CD4-positive, alpha-beta memory T cell (primary cell): ENCODE measurements around the gene IRAK3. TPM values are rescaled to one million over a fixed set of nuclear protein-coding genes. Genes with fewer than 3 reads are reported as not detected.

Experiments
- CTCF ChIA-PET: fragments of 350-600 bp; sonication (Branson Sonifier 250); formaldehyde crosslinking; loops from one replicate; lab custom pipeline; 2021; ENCODE audit warnings: inconsistent platforms; ENCODE audit not compliant: partially characterized antibody; lab: Charles Lee
- POLR2A ChIA-PET: fragments of 350-600 bp; sonication (Branson Sonifier 250); formaldehyde crosslinking; loops from one replicate; lab custom pipeline; 2021; ENCODE audit not compliant: partially characterized antibody; lab: Charles Lee
- DNase-seq, 5 donors: peaks; one replicate each; pipeline versions ENCODE4 v3.0.0 to v3.0.0-alpha.2; 2020 to 2022; ENCODE audit warnings: mixed read lengths in 1 of 5
- H3K27ac ChIP-seq: one replicate; pipeline ENCODE4 v1.7.0; 2013; ENCODE audit warnings: low read depth, low read length
- H3K27me3 ChIP-seq: 2 replicates; pipeline ENCODE4 v1.7.0; 2013; ENCODE audit warnings: mild to moderate bottlenecking, low read length, moderate library complexity; ENCODE audit not compliant: insufficient read depth
- H3K36me3 ChIP-seq: 2 replicates; pipeline ENCODE4 v1.7.0; 2013; ENCODE audit warnings: mild to moderate bottlenecking, low read length, moderate library complexity; ENCODE audit not compliant: insufficient read depth
- H3K4me1 ChIP-seq: 2 replicates; pipeline ENCODE4 v1.7.0; 2013; ENCODE audit warnings: mild to moderate bottlenecking, low read length, moderate library complexity; ENCODE audit not compliant: insufficient read depth
- H3K4me3 ChIP-seq, 2 donors: one replicate each; pipeline ENCODE4 v1.7.0; 2013; ENCODE audit warnings: low read length in 2 of 2, mild to moderate bottlenecking in 1 of 2
- H3K9me3 ChIP-seq, 2 donors: one replicate each; pipeline ENCODE4 v1.7.0; 2013; ENCODE audit warnings: low read length in 2 of 2, control low read depth in 1 of 2; ENCODE audit not compliant: control insufficient read depth in 1 of 2
- H3K27ac Mint-ChIP-seq, 7 donors: one replicate each; pipeline ENCODE4 v1.8.0; 2020 to 2021; ENCODE audit warnings: mixed read lengths in 7 of 7, mild to moderate bottlenecking in 6 of 7, inconsistent platforms in 3 of 7, moderate library complexity in 3 of 7
- H3K27me3 Mint-ChIP-seq, 2 donors: one replicate each; pipeline ENCODE4 v1.8.0; 2020 to 2021; ENCODE audit warnings: mixed read lengths in 2 of 2
- H3K36me3 Mint-ChIP-seq, 2 donors: one replicate each; pipeline ENCODE4 v1.8.0; 2020 to 2021; ENCODE audit warnings: mixed read lengths in 2 of 2, inconsistent platforms in 1 of 2, mild to moderate bottlenecking in 1 of 2
- H3K4me1 Mint-ChIP-seq, 4 donors: one replicate each; pipeline ENCODE4 v1.8.0; 2020 to 2021; ENCODE audit warnings: mixed read lengths in 4 of 4, mild to moderate bottlenecking in 1 of 4
- H3K4me3 Mint-ChIP-seq, 8 donors: one replicate each; pipeline ENCODE4 v1.8.0; 2020 to 2021; ENCODE audit warnings: mixed read lengths in 8 of 8, mild to moderate bottlenecking in 7 of 8, moderate library complexity in 6 of 8, inconsistent platforms in 3 of 8
- H3K9me3 Mint-ChIP-seq, 8 donors: one replicate each; pipeline ENCODE4 v1.8.0; 2020 to 2021; ENCODE audit warnings: mixed read lengths in 8 of 8, mild to moderate bottlenecking in 5 of 8, inconsistent platforms in 3 of 8, moderate library complexity in 1 of 8
- intact Hi-C: fragments of 100-400 bp; cut with micrococcal nuclease; formaldehyde crosslinking; loops from one replicate; pipeline ENCODE4 v1.15.1; 2023
- polyA plus RNA-seq, 2 donors: library from polyadenylated mRNA; unstranded; fragments of 300-500 nt; fragmentation: Illumina TruSeq; gene quantifications; one replicate each; pipeline ENCODE4 v1.2.3, GENCODE V29; 2021
- total RNA-seq, 2 experiments: library from RNA; stranded (reverse); gene quantifications; one replicate each; pipeline ENCODE4 v1.2.3, GENCODE V29; 2021

Gene IRAK3
- total and polyA plus RNA-seq, 4 experiments from 2014 or later, result 0.14 to 0.47 (median 0.44) TPM; not detected in 1

DNA sequence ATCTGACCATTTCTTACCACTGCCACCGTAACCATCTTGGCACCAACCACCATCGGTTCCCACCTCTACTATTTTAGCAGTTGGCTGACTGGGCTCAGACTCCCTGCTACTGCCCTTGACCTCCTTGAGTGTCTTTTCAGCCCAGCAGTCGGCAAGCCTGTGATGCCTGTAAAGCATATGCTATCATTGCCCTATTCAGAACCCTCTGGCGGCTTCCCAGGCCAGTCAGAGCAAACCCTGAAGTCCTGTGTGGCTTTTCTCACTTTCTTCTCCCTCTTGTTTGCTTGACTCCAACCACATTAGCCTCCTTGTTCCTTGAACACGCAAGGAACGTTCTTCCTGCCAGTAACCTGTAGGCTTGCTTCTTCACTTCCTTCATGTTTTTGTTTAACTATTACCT, 6.2 kb downstream of the IRAK3 start:
- CTCF ChIA-PET, result no interaction called here
- Histone ChIP-seq H3K4me3 (no peak overlapping the region), H3K4me1 (no peaks in the 10 kb centered on the region), H3K9me3 (peaks cover 0 to 3% of the 10 kb centered on the region in 2 donors), H3K36me3 (no peaks in the 10 kb centered on the region), H3K27me3 (no peaks in the 10 kb centered on the region), H3K27ac (no peak overlapping the region)
- POLR2A ChIA-PET, result no interaction called here
- Mint-ChIP-seq H3K4me3 (no peak overlapping the region), H3K27ac (no peak overlapping the region), H3K4me1 (peaks cover 0 to 5% (median 0%) of the 10 kb centered on the region in 4 donors), H3K36me3 (no peaks in the 10 kb centered on the region), H3K27me3 (peaks cover 33 to 34% of the 10 kb centered on the region in 2 donors), H3K9me3 (peaks cover 0 to 5% (median 1%) of the 10 kb centered on the region in 8 donors)
- intact Hi-C loops, result no loop called here
- no peak for DNase-seq

DNA sequence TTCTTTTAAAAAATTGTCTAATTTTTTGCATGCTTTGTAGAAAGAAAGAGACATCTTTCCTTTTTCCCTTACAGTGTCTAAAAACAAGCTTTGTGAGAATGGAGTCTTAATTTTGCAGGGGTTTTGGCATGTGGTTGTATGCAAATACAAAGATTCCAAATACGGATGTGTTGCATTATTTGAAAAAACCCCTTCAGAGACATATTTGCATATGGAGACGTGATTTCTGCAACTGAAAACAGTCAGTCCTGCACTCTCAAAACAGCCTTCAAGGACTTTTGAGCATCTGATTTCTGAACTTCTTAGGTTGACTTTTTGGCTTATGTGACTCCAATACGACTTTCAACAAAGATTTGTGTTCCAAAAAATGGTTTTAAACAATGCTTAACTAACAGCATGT, 7.8 kb downstream of the IRAK3 start:
- H3K27ac Mint-ChIP-seq, result no peak overlapping the region
- H3K4me1 Mint-ChIP-seq, result no peaks in the 10 kb centered on the region
- Histone ChIP-seq H3K9me3 (peaks cover 0 to 4% of the 10 kb centered on the region in 2 donors), H3K27ac (no peak overlapping the region), H3K4me3 (no peak overlapping the region), H3K4me1 (no peaks in the 10 kb centered on the region), H3K36me3 (no peaks in the 10 kb centered on the region), H3K27me3 (no peaks in the 10 kb centered on the region)
- ChIA-PET POLR2A (interaction anchor here (1.6 kb wide), 1 partner anchor 38 kb away, joined by 3 read pairs; no protein-coding TSS in a partner anchor), CTCF (no interaction called here)
- peaks cover 21 to 22% of the 10 kb centered on the region in 2 donors for H3K27me3 Mint-ChIP-seq
- H3K4me3 Mint-ChIP-seq, result no peak overlapping the region
- H3K9me3 Mint-ChIP-seq, result peaks cover 0 to 11% (median 4%) of the 10 kb centered on the region in 8 donors
- H3K36me3 Mint-ChIP-seq, result no peaks in the 10 kb centered on the region
- intact Hi-C loops, result no loop called here
- DNase-seq, result no peak

DNA sequence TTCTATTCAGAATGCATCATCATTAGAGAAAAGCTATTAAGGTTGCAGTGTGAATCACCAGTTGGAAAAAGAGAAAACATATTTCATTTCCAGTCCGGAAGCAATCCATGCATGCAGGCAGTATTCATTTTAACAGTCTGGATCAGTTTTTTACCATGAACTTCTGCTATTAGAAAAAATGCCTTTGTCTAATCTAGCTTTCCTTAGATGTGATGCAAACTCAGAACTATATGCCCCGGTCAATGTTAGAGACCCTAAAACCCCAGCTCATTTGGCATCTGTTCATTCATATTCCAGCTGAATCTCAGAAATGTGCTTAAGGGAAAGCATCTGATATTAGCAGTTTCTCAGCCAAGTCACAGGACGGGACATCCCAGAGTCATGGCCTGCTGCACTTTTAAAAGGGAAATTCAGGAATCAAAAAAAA, 8.5 kb downstream of the IRAK3 start:
- peaks cover 0 to 4% of the 10 kb centered on the region in 2 donors for H3K9me3 ChIP-seq
- H3K27me3 ChIP-seq, result no peaks in the 10 kb centered on the region
- no peak overlapping the region for H3K27ac ChIP-seq
- intact Hi-C loops, result no loop called here
- ChIA-PET CTCF (interaction anchor here (1.0 to 1.7 kb wide), 2 partner anchors 9 to 28 kb away, joined by 3 to 7 read pairs; partner anchors contain the start of genes IRAK3 and TMBIM4), POLR2A (interaction anchor here (1.6 kb wide), 1 partner anchor 37 kb away, joined by 3 read pairs; no protein-coding TSS in a partner anchor)
- Mint-ChIP-seq H3K27ac (no peak overlapping the region), H3K4me3 (no peak overlapping the region), H3K27me3 (peaks cover 21 to 23% of the 10 kb centered on the region in 2 donors), H3K36me3 (no peaks in the 10 kb centered on the region), H3K9me3 (peaks cover 0 to 11% (median 4%) of the 10 kb centered on the region in 8 donors), H3K4me1 (no peaks in the 10 kb centered on the region)
- H3K4me1 ChIP-seq, result no peaks in the 10 kb centered on the region
- H3K4me3 ChIP-seq, result no peak overlapping the region
- no peak for DNase-seq
- H3K36me3 ChIP-seq, result no peaks in the 10 kb centered on the region

DNA sequence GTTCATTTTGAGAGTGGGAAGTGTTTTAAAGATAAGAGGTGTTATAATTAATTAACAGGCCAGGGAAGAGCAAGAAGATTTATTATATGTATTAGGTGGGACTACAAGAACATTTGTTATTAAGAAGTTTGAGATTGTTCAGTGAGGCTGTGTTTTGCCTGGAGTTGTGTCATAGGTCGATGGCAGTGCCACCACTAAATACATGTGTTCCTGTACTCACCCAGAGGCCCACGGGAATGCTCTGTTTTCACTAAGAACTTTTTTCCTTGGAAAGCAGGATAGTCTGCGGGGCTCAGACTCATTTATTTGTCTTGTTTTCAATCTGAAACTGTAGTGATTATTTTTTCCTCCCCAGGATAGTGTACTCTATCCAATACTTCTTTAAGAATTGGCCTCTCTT, 10.1 kb downstream of the IRAK3 start:
- no peak overlapping the region for H3K4me3 Mint-ChIP-seq
- no peak overlapping the region for H3K27ac ChIP-seq
- intact Hi-C loops, result no loop called here

DNA sequence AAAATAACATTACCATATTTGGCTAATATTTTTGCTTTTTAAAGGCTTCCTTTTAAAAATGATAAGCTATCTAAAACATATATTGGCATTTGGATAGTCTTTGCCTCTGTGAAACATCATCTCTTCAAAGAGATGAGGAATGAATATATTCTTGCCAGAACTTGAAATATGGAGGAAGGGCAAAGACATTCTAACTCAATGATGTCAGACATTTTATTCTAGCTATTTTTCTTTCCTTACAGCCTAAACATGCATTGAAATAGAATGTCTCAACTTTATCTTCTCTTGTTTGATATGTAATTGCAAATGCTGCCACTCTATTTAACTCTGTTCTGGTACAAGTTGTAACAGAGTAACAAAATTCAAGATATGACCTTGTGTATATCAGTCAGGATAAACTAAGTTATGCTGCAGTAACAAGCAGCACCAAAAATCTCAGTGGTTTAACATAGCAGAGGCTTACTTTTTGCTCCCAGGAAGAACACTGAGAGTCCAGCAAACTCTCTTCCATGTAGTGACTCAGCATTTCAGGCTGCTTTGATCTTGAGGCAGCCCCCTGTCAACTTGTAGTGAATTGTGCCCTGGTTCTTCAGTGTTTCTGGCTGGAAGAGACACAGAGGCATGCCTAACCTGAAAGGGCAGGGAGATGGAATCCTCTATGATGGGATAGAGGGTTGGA, 11.0 kb downstream of the IRAK3 start:
- intact Hi-C loops, result no loop called here
- peaks cover 16 to 17% of the 10 kb centered on the region in 2 donors for H3K27me3 Mint-ChIP-seq
- DNase-seq, result no peak
- H3K27ac Mint-ChIP-seq, result no peak overlapping the region
- no peaks in the 10 kb centered on the region for H3K36me3 Mint-ChIP-seq
- H3K9me3 Mint-ChIP-seq, result peaks cover 0 to 11% (median 4%) of the 10 kb centered on the region in 8 donors
- Histone ChIP-seq H3K9me3 (peaks cover 0 to 4% of the 10 kb centered on the region in 2 donors), H3K27me3 (no peaks in the 10 kb centered on the region), H3K27ac (no peak overlapping the region), H3K4me1 (no peaks in the 10 kb centered on the region), H3K4me3 (no peak overlapping the region), H3K36me3 (no peaks in the 10 kb centered on the region)
- POLR2A ChIA-PET, result no interaction called here
- H3K4me3 Mint-ChIP-seq, result no peak overlapping the region
- CTCF ChIA-PET, result interaction anchor here (1.0 to 1.2 kb wide), 2 partner anchors 9 to 13 kb away, joined by 3 read pairs; no protein-coding TSS in a partner anchor
- H3K4me1 Mint-ChIP-seq, result peaks cover 5 to 13% (median 7%) of the 10 kb centered on the region in 4 donors

More for the DNA sequence above, 10.1 kb downstream of the IRAK3 start:
- H3K9me3 Mint-ChIP-seq, result peaks cover 0 to 11% (median 4%) of the 10 kb centered on the region in 8 donors
- CTCF ChIA-PET, result interaction anchor here (1.0 to 1.2 kb wide), 2 partner anchors 10 to 12 kb away, joined by 3 read pairs; no protein-coding TSS in a partner anchor
- POLR2A ChIA-PET, result no interaction called here
- Histone ChIP-seq H3K4me1 (no peaks in the 10 kb centered on the region), H3K4me3 (no peak overlapping the region), H3K27me3 (no peaks in the 10 kb centered on the region), H3K9me3 (peaks cover 0 to 4% of the 10 kb centered on the region in 2 donors), H3K36me3 (no peaks in the 10 kb centered on the region)
- peaks cover 2 to 9% (median 6%) of the 10 kb centered on the region in 4 donors for H3K4me1 Mint-ChIP-seq
- peaks cover 19 to 21% of the 10 kb centered on the region in 2 donors for H3K27me3 Mint-ChIP-seq
- H3K27ac Mint-ChIP-seq, result no peak overlapping the region
- no peak for DNase-seq
- no peaks in the 10 kb centered on the region for H3K36me3 Mint-ChIP-seq

DNA sequence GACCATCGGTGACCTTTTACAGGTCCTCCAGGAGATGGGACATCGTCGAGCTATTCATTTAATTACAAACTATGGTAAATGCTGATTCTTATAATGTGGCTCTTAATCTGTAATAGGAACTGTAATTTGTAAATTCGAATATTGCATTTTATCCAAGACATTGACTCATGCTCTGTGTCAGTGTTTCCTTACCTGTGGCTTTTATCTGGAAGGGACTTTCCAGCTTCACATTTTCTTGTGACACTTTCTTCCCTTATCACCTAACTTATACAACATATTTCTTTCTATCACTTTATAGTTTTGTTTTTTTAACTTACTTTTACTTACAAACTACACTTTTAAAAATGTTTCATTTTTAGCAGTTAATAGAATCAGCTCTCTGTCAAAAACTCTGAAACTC, 14.8 kb downstream of the IRAK3 start:
- Mint-ChIP-seq H3K27ac (peak overlapping the region in 1 of 7 donors; percentile 24), H3K4me3 (peak overlapping the region in 1 of 8 donors; percentile 9), H3K9me3 (peaks cover 0 to 11% (median 3%) of the 10 kb centered on the region in 8 donors), H3K36me3 (no peaks in the 10 kb centered on the region), H3K27me3 (peaks cover 6 to 14% of the 10 kb centered on the region in 2 donors), H3K4me1 (peaks cover 5 to 13% (median 7%) of the 10 kb centered on the region in 4 donors)
- Histone ChIP-seq H3K9me3 (peaks cover 0 to 4% of the 10 kb centered on the region in 2 donors), H3K36me3 (no peaks in the 10 kb centered on the region), H3K4me3 (no peak overlapping the region), H3K27me3 (no peaks in the 10 kb centered on the region), H3K27ac (no peak overlapping the region), H3K4me1 (no peaks in the 10 kb centered on the region)
- intact Hi-C loops, result no loop called here
- ChIA-PET CTCF (no interaction called here), POLR2A (no interaction called here)
- peak in 2 of 5 donors; percentile 8 to 60 for DNase-seq

DNA sequence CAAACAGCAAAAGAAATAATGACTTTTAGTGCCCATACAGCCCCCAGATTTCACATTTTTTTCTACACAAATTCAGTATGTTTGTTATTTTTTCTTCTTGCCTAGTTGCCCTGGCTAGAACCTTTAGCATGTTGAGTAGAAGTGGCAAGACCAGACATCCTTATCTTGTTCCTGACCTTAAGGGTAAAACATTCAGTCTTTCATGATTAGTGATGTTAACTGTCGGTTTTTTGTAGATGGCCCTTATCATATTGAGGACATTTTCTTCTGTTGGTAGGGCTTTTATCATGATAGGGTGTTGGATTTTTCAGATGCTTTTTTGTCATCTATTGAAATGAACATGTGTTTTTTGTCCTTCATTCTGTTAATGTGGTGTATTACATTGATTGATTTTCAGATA, 17.1 kb downstream of the IRAK3 start:
- no peak for DNase-seq
- Histone ChIP-seq H3K27me3 (no peaks in the 10 kb centered on the region), H3K36me3 (no peaks in the 10 kb centered on the region), H3K9me3 (no peaks in the 10 kb centered on the region), H3K4me1 (no peaks in the 10 kb centered on the region), H3K4me3 (no peak overlapping the region), H3K27ac (no peak overlapping the region)
- Mint-ChIP-seq H3K9me3 (no peaks in the 10 kb centered on the region), H3K27ac (no peak overlapping the region), H3K4me3 (no peak overlapping the region), H3K36me3 (no peaks in the 10 kb centered on the region), H3K27me3 (peaks cover 4 to 8% of the 10 kb centered on the region in 2 donors), H3K4me1 (peaks cover 5 to 13% (median 7%) of the 10 kb centered on the region in 4 donors)
- ChIA-PET CTCF (no interaction called here), POLR2A (no interaction called here)
- intact Hi-C loops, result no loop called here
